Measurements from ENCODE around the gene NR1I3. TPM values are rescaled to one million over a fixed set of nuclear protein-coding genes. Genes with fewer than 3 reads are reported as not detected.
A peak's percentile ranks its signal among the peaks of the same experiment; 100 is the strongest.

The NR1I3 gene
- total RNA-seq, 1 experiment from 2014 or later = not detected

- H2BK15ac ChIP-seq (ENCODE audit: low read depth, low read length) = no peak overlapping the region
- no peak overlapping the region for H3K4ac ChIP-seq (ENCODE audit: low read depth, low read length)
Observed at GRCh38 chr1:161195171-161195570, 42.8 kb downstream of the NR1I3 start.

More at GRCh38 chr1:161195171-161195570, 42.8 kb downstream of the NR1I3 start:
- no peak for DNase-seq
- H3K9me3 Mint-ChIP-seq = no peaks in the 10 kb centered on the region; a peak in 1 of 5 replicates
- H2AFZ ChIP-seq (ENCODE audit: low read length) = no peak overlapping the region
- no peak overlapping the region for H2AK5ac ChIP-seq (ENCODE audit: insufficient read length, low read length)
- no peak overlapping the region for H2BK120ac ChIP-seq (ENCODE audit: low read depth, low read length, poor library complexity, severe bottlenecking)
- no peak overlapping the region for H3T11ph ChIP-seq (ENCODE audit: low read length)
- H3K36me3 Mint-ChIP-seq (ENCODE audit: insufficient read depth in 1 of 3, low read depth in 3 of 3) = peaks cover 0 to 29% (median 16%) of the 10 kb centered on the region in 3 experiments; a peak in 4 of 7 replicates
- H3K23ac ChIP-seq (ENCODE audit: insufficient read length, low read depth, low read length) = no peak overlapping the region
- H3K27me3 Mint-ChIP-seq (ENCODE audit: low read depth) = no peaks in the 10 kb centered on the region
- H3K27me3 ChIP-seq (ENCODE audit: insufficient read depth, low read length) = no peaks in the 10 kb centered on the region
- peaks cover 13% of the 10 kb centered on the region for H3K4me1 ChIP-seq (ENCODE audit: insufficient read depth, low read length)
- WGBS (ENCODE audit: extremely low coverage, insufficient read length, low lambda C conversion rate) = no CpG with 5 or more reads among the region's 4 CpGs
- H4K91ac ChIP-seq (ENCODE audit: insufficient read length, low read depth, low read length) = no peak overlapping the region
- no peak overlapping the region; a peak in 1 of 7 replicates for H3K27ac Mint-ChIP-seq
- H4K5ac ChIP-seq (ENCODE audit: insufficient read length, low read depth, low read length) = no peak overlapping the region
- H3K18ac ChIP-seq (ENCODE audit: insufficient read length, low read depth, low read length) = no peak overlapping the region
- H3K4me1 Mint-ChIP-seq = peaks cover 42 to 47% of the 10 kb centered on the region in 2 experiments
- no peak overlapping the region for H3K9ac ChIP-seq (ENCODE audit: extremely low read depth, insufficient read length, low read length)
- no peaks in the 10 kb centered on the region for H3K79me1 ChIP-seq (ENCODE audit: insufficient read depth, low read depth, low read length, poor library complexity, severe bottlenecking)
- no peak overlapping the region for H3K14ac ChIP-seq (ENCODE audit: insufficient read depth, low read length)
- no peak overlapping the region for H2BK20ac ChIP-seq (ENCODE audit: low read depth, low read length, poor library complexity, severe bottlenecking)
- no peaks in the 10 kb centered on the region for H3K79me2 ChIP-seq (ENCODE audit: insufficient read depth, low read length)
- no peak overlapping the region for H3K4me2 ChIP-seq (ENCODE audit: insufficient read depth, insufficient read length, low read length)
- H3K9me3 ChIP-seq (ENCODE audit: control insufficient read depth, low read depth, low read length) = no peaks in the 10 kb centered on the region
- no peak overlapping the region for H2BK5ac ChIP-seq (ENCODE audit: insufficient read length, low read length)
- H3K56ac ChIP-seq (ENCODE audit: insufficient read length, low read depth, low read length) = no peak overlapping the region
- peak overlapping the region in 1 of 2 experiments; percentile 28; a peak in 1 of 5 replicates for H3K4me3 Mint-ChIP-seq
- no peak for TF ChIP-seq CTCF (conservative IDR thresholded peaks at IDR 0.05)
- peaks cover 4% of the 10 kb centered on the region for H3K23me2 ChIP-seq (ENCODE audit: insufficient read length, low read depth, low read length, poor library complexity, severe bottlenecking)
- no peaks in the 10 kb centered on the region for H4K20me1 ChIP-seq (ENCODE audit: control insufficient read depth, insufficient read depth, insufficient read length)
- H2BK12ac ChIP-seq (ENCODE audit: insufficient read length, low read depth, low read length) = no peak overlapping the region
- no peak overlapping the region for H3K27ac ChIP-seq (ENCODE audit: insufficient read length, low read depth, low read length)
- no peak overlapping the region for H4K8ac ChIP-seq (replicated peaks; ENCODE audit: insufficient read length, low read depth, low read length)

All from H9 (cell line).